DOHH2 (cell line): Measurements from ENCODE around the gene DHCR24.

Experiments used
- H3F3A ChIP-seq: fragments of 200-600 bp; sonication (generic), shearing (Covaris generic); 2 replicates; pipeline ENCODE4 v1.6.0; 2016; ENCODE audit warnings: antibody characterized with exemption, mild to moderate bottlenecking; ENCODE audit not compliant: control insufficient read depth, insufficient read depth
- H3K27ac ChIP-seq: fragments of 200-600 bp; sonication (generic); 2 replicates; pipeline ENCODE4 v1.5.1; 2014; ENCODE audit warnings: low read depth, mild to moderate bottlenecking, low read length, moderate library complexity
- H3K27me3 ChIP-seq: fragments of 200-600 bp; sonication (generic); 2 replicates; pipeline ENCODE4 v1.6.1; 2014; ENCODE audit warnings: mild to moderate bottlenecking, low read length, mixed read lengths; ENCODE audit not compliant: control insufficient read depth
- H3K36me3 ChIP-seq: fragments of 200-600 bp; sonication (generic); 2 replicates; pipeline ENCODE4 v1.6.1; 2014; ENCODE audit warnings: mild to moderate bottlenecking, low read length, moderate library complexity, mixed read lengths; ENCODE audit not compliant: control insufficient read depth
- H3K4me1 ChIP-seq: fragments of 200-600 bp; sonication (generic); 2 replicates; pipeline ENCODE4 v1.6.1; 2014; ENCODE audit warnings: mild to moderate bottlenecking, low read length, mixed read lengths; ENCODE audit not compliant: control insufficient read depth
- H3K4me2 ChIP-seq: fragments of 200-600 bp; sonication (generic); 2 replicates; pipeline ENCODE4 v1.6.0; 2014; ENCODE audit warnings: mild to moderate bottlenecking, low read length, moderate library complexity
- H3K4me3 ChIP-seq: fragments of 200-600 bp; sonication (generic); 2 replicates; pipeline ENCODE4 v1.5.1; 2014; ENCODE audit warnings: mild to moderate bottlenecking, low read length, mixed read lengths
- H3K79me2 ChIP-seq: fragments of 200-600 bp; sonication (generic); 2 replicates; pipeline ENCODE4 v1.6.1; 2014; ENCODE audit warnings: mild to moderate bottlenecking, low read length, mixed read lengths; ENCODE audit not compliant: control insufficient read depth
- H3K9me2 ChIP-seq: fragments of 200-600 bp; sonication (generic); replicated peaks from 2 replicates; pipeline ENCODE4 v1.6.1; 2014; ENCODE audit warnings: mild to moderate bottlenecking, low read length, mixed read lengths; ENCODE audit not compliant: control insufficient read depth
- H3K9me3 ChIP-seq: fragments of 200-600 bp; sonication (generic); 2 replicates; pipeline ENCODE4 v1.6.1; 2014; ENCODE audit warnings: antibody characterized with exemption, low read length, mixed read lengths; ENCODE audit not compliant: control insufficient read depth, insufficient read depth
- H4K20me1 ChIP-seq: fragments of 200-600 bp; sonication (generic); 2 replicates; pipeline ENCODE4 v1.6.0; 2014; ENCODE audit warnings: low read depth, mild to moderate bottlenecking, antibody characterized with exemption, low read length, moderate library complexity; ENCODE audit not compliant: control insufficient read depth, insufficient read depth
- CTCF ChIP-seq: fragments of 200-600 bp; sonication (generic); IDR thresholded peaks from one replicate; pipeline ENCODE4 v1.5.1; 2014; ENCODE audit warnings: antibody characterized with exemption, mild to moderate bottlenecking, low read depth, low read length; ENCODE audit not compliant: poor library complexity, severe bottlenecking
- EZH2phosphoT487 ChIP-seq: fragments of 200-600 bp; sonication (generic); IDR thresholded peaks from 2 replicates; pipeline ENCODE4 v1.6.1; 2017; ENCODE audit warnings: borderline replicate concordance, mild to moderate bottlenecking, antibody characterized with exemption, low read length, moderate library complexity, mixed read lengths

Gene DHCR24

GRCh38 chr1:54838565-54839180 is 48.3 kb downstream of the DHCR24 start:
- no peak overlapping the region for H3K4me2 ChIP-seq
- no peaks in the 10 kb centered on the region for H3K79me2 ChIP-seq
- TF ChIP-seq EZH2phosphoT487 (no peak), CTCF (no peak)
- no peak overlapping the region for H3K4me3 ChIP-seq
- no peaks in the 10 kb centered on the region for H3F3A ChIP-seq
- no peaks in the 10 kb centered on the region for H3K9me3 ChIP-seq
- H4K20me1 ChIP-seq = no peaks in the 10 kb centered on the region
- H3K27me3 ChIP-seq = peaks cover 5% of the 10 kb centered on the region
- H3K36me3 ChIP-seq = no peaks in the 10 kb centered on the region
- no peaks in the 10 kb centered on the region for H3K9me2 ChIP-seq
- H3K27ac ChIP-seq = no peak overlapping the region
- no peaks in the 10 kb centered on the region for H3K4me1 ChIP-seq

GRCh38 chr1:54837002-54837853 is 49.8 kb downstream of the DHCR24 start:
- no peak overlapping the region for H3K4me3 ChIP-seq
- TF ChIP-seq EZH2phosphoT487 (no peak), CTCF (no peak)
- no peaks in the 10 kb centered on the region for H4K20me1 ChIP-seq

GRCh38 chr1:54836594-54836993 is 50.4 kb downstream of the DHCR24 start:
- TF ChIP-seq CTCF = no peak
- no peaks in the 10 kb centered on the region for H3K4me1 ChIP-seq
- H3K36me3 ChIP-seq = no peaks in the 10 kb centered on the region
- H3K27ac ChIP-seq = no peak overlapping the region
- H3K4me3 ChIP-seq = no peak overlapping the region
- peaks cover 5% of the 10 kb centered on the region for H3K27me3 ChIP-seq
- no peaks in the 10 kb centered on the region for H3K9me2 ChIP-seq
- H4K20me1 ChIP-seq = no peaks in the 10 kb centered on the region
- H3K79me2 ChIP-seq = no peaks in the 10 kb centered on the region
- H3F3A ChIP-seq = no peaks in the 10 kb centered on the region
- no peak overlapping the region for H3K4me2 ChIP-seq
- H3K9me3 ChIP-seq = no peaks in the 10 kb centered on the region

More at GRCh38 chr1:54837002-54837853, 49.8 kb downstream of the DHCR24 start:
- H3K9me3 ChIP-seq = no peaks in the 10 kb centered on the region
- H3K4me1 ChIP-seq = no peaks in the 10 kb centered on the region
- H3K9me2 ChIP-seq = no peaks in the 10 kb centered on the region
- H3F3A ChIP-seq = no peaks in the 10 kb centered on the region
- H3K27ac ChIP-seq = no peak overlapping the region
- H3K27me3 ChIP-seq = peaks cover 5% of the 10 kb centered on the region
- no peaks in the 10 kb centered on the region for H3K79me2 ChIP-seq
- H3K4me2 ChIP-seq = no peak overlapping the region
- H3K36me3 ChIP-seq = no peaks in the 10 kb centered on the region
